Endodermal cell (in vitro differentiated cells): ENCODE results near the gene NLGN3. TPM values are rescaled to one million over a fixed set of nuclear protein-coding genes. Genes with fewer than 3 reads are reported as not detected.

Experiments used
- DNase-seq: peaks from one replicate; pipeline ENCODE4 v3.0.0-alpha.2; 2017
- H3K27ac ChIP-seq: 2 replicates; pipeline ENCODE4 v1.5.1; 2013; ENCODE audit warnings: mild to moderate bottlenecking, low read depth, low read length, moderate library complexity
- H3K27me3 ChIP-seq: 2 replicates; pipeline ENCODE4 v1.6.1; 2013; ENCODE audit warnings: mild to moderate bottlenecking, low read length, moderate library complexity; ENCODE audit not compliant: insufficient read depth, control insufficient read depth, poor library complexity, severe bottlenecking
- H3K36me3 ChIP-seq: 2 replicates; pipeline ENCODE4 v1.7.0; 2013; ENCODE audit warnings: mild to moderate bottlenecking, low read length, moderate library complexity; ENCODE audit not compliant: control insufficient read depth, insufficient read depth
- H3K4me1 ChIP-seq: one replicate; pipeline ENCODE4 v1.7.0; 2013; ENCODE audit warnings: low read length; ENCODE audit not compliant: control insufficient read depth, insufficient read depth
- H3K4me3 ChIP-seq: 2 replicates; pipeline ENCODE4 v1.5.1; 2013; ENCODE audit warnings: mild to moderate bottlenecking, low read length, moderate library complexity
- H3K9ac ChIP-seq: 2 replicates; pipeline ENCODE4 v1.6.1; 2013; ENCODE audit warnings: mild to moderate bottlenecking, low read length, moderate library complexity; ENCODE audit not compliant: poor library complexity, severe bottlenecking; ENCODE audit errors: extremely low read depth
- H3K9me3 ChIP-seq: 2 replicates; pipeline ENCODE4 v1.6.1; 2013; ENCODE audit warnings: mild to moderate bottlenecking, low read length, moderate library complexity; ENCODE audit not compliant: control insufficient read depth
- H3K27ac Mint-ChIP-seq: 2 replicates; pipeline ENCODE4 v1.8.0; 2020; ENCODE audit warnings: mixed read lengths
- H3K27me3 Mint-ChIP-seq: 2 replicates; pipeline ENCODE4 v1.8.0; 2021; ENCODE audit warnings: mild to moderate bottlenecking, mixed read lengths; ENCODE audit not compliant: insufficient read depth
- H3K36me3 Mint-ChIP-seq: 2 replicates; pipeline ENCODE4 v1.8.0; 2020; ENCODE audit warnings: low read depth, mixed read lengths
- H3K4me1 Mint-ChIP-seq: 2 replicates; pipeline ENCODE4 v1.8.0; 2020; ENCODE audit warnings: mixed read lengths
- H3K4me3 Mint-ChIP-seq: 2 replicates; pipeline ENCODE4 v1.8.0; 2020; ENCODE audit warnings: mild to moderate bottlenecking, moderate library complexity, mixed read lengths
- H3K9me3 Mint-ChIP-seq: 2 replicates; pipeline ENCODE4 v1.8.0; 2020; ENCODE audit warnings: mild to moderate bottlenecking, mixed read lengths
- CTCF ChIP-seq: fragments of 200-600 bp; sonication (generic); conservative IDR thresholded peaks from 2 replicates; pipeline ENCODE4 v1.5.0; 2021; ENCODE audit warnings: antibody characterized with exemption, mild to moderate bottlenecking
- WGBS, 2 experiments: methylation state at CpG; one replicate each; pipeline versions ENCODE4 v1.1.5 to v1.1.7; 2013; ENCODE audit warnings: missing lambda C conversion rate in 2 of 2, mixed read lengths in 1 of 2; ENCODE audit not compliant: insufficient coverage in 1 of 2, insufficient read length in 1 of 2; 5-methylcytosine and 5-hydroxymethylcytosine counted together
- total RNA-seq, 2 donors: library from RNA; stranded (reverse); fragmentation: NEBNext Ultra II Directional in 1 of 2; extraction: Animal tissue kit (Norgen Biotek cat#: 25700) in 1 of 2; gene quantifications; 2 replicates in 1 of 2; 3 replicates in 1 of 2; pipeline ENCODE4 v1.2.1, GENCODE V29; 2021

NLGN3 gene
- total RNA-seq, 2 donors from 2014 or later = 1.3 to 3.0 TPM

GRCh38 chrX:71199252-71200008 is 54.8 kb downstream of the NLGN3 start:
- Histone ChIP-seq H3K4me1 (no peaks in the 10 kb centered on the region), H3K27me3 (no peaks in the 10 kb centered on the region), H3K9me3 (no peaks in the 10 kb centered on the region), H3K36me3 (no peaks in the 10 kb centered on the region), H3K27ac (no peak overlapping the region), H3K4me3 (no peak overlapping the region), H3K9ac (no peak overlapping the region)
- WGBS, 2 experiments = 96% methylated on average over 7 of the region's 7 CpGs; no CpG with 5 or more reads in 1 of the 2 experiments
- no peaks in the 10 kb centered on the region for H3K27me3 Mint-ChIP-seq
- H3K36me3 Mint-ChIP-seq = no peaks in the 10 kb centered on the region
- no peak overlapping the region for H3K4me3 Mint-ChIP-seq
- H3K27ac Mint-ChIP-seq = no peak overlapping the region
- peaks cover 1% of the 10 kb centered on the region for H3K4me1 Mint-ChIP-seq
- no peak for DNase-seq
- peaks cover 44% of the 10 kb centered on the region for H3K9me3 Mint-ChIP-seq
- TF ChIP-seq CTCF = no peak

DNA sequence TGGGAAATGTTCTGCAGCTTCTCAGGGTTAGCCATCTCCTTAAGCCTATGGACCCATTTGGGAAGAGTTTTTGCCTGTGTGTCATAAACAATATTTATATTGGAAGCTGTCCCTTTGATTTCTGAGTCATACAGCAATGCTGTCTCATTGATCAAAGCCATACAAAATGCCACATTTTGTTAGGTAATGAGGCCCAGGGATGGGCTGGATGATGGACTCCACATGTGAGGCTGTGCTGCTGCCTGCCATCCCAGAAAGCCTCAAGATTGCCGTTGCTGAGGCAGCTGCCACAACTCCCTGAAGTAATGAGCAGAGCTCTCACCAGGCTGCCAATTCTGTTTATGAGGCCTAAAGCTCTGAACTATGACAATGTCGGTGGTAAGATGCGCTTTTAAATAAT is 66.2 kb downstream of the NLGN3 start:
- Mint-ChIP-seq H3K27me3 (no peaks in the 10 kb centered on the region), H3K27ac (no peak overlapping the region), H3K4me3 (no peak overlapping the region), H3K36me3 (no peaks in the 10 kb centered on the region), H3K9me3 (peaks cover 59% of the 10 kb centered on the region), H3K4me1 (peaks cover 14% of the 10 kb centered on the region)
- no peak for TF ChIP-seq CTCF
- Histone ChIP-seq H3K4me3 (no peak overlapping the region), H3K36me3 (no peaks in the 10 kb centered on the region), H3K27ac (no peak overlapping the region), H3K27me3 (no peaks in the 10 kb centered on the region), H3K9me3 (no peaks in the 10 kb centered on the region), H3K9ac (no peak overlapping the region), H3K4me1 (no peaks in the 10 kb centered on the region)
- no peak for DNase-seq
- 93% methylated on average over 3 of the region's 3 CpGs; no CpG with 5 or more reads in 1 of the 2 experiments for WGBS, 2 experiments

- Histone ChIP-seq H3K4me1 (no peaks in the 10 kb centered on the region), H3K4me3 (no peak overlapping the region), H3K27ac (no peak overlapping the region), H3K9ac (no peak overlapping the region), H3K27me3 (no peaks in the 10 kb centered on the region), H3K36me3 (no peaks in the 10 kb centered on the region), H3K9me3 (no peaks in the 10 kb centered on the region)
- Mint-ChIP-seq H3K4me1 (peaks cover 23% of the 10 kb centered on the region), H3K27ac (no peak overlapping the region), H3K9me3 (peaks cover 65% of the 10 kb centered on the region), H3K27me3 (no peaks in the 10 kb centered on the region), H3K36me3 (no peaks in the 10 kb centered on the region), H3K4me3 (no peak overlapping the region)
- no peak for TF ChIP-seq CTCF
- WGBS, 2 experiments = 71 to 85% methylated on average over 2 to 5 of the region's 5 CpGs
- DNase-seq = no peak
Observed at GRCh38 chrX:71212536-71212935, 67.9 kb downstream of the NLGN3 start.
